ENCODE measurements around the gene CAMSAP1. TPM values are rescaled to one million over a fixed set of nuclear protein-coding genes. Genes with fewer than 3 reads are reported as not detected.

CAMSAP1 gene
- total and polyA plus RNA-seq, 9 of the 15 experiments (the other 6 are each of a cell fraction or from before 2014, with no cell fraction given), result 1.5 to 28.8 (median 14.3) TPM

DNA sequence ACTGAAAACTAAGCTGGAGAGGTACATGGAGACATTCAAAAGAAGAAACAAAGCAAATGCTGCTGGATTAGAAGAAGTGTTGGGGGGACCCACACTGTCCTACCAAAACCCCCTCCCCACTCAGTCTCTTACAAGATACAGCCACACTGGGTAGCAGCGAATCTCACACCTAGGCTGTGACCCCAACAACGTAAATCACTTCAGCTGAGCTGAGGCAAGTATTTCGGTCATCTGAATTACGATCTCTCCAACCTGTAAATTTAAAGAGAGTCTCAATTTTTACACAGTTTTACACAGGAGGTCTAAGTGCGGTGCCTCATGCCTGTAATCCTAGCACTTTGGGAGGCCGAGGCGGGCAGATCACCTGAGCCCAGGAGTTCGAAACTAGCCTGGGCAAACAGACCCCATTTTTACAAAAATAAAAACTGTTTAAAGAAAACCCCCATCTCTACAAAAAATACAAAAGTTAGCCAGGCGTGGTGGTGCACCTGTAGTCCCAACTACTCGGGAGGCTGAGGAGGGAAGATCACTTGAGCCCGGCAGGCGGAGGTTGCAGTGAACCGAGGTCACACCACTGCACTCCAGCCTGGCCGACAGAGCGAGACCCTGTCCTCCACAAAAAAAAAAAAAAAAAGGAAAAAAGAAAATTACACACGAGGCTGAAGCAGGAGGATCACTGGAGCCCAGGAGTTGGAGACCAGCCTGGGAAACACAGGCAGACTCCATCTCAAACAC lies 3.4 kb downstream of the CAMSAP1 start:
- in situ Hi-C loops (cut with MboI), result no loop called here
- peaks cover 19% of the 10 kb centered on the region for H4K20me1 ChIP-seq (replicated peaks; ENCODE audit: control insufficient read depth, insufficient read depth, low read length)
- BruUV-seq (replicated peaks), result no TSS peak
- no peak overlapping the region for H3K4me2 ChIP-seq (ENCODE audit: insufficient read depth, low read length)
- no peak overlapping the region for H2AFZ ChIP-seq (ENCODE audit: low read depth, low read length)
- ATAC-seq (no peak), DNase-seq (ENCODE audit: extremely low read depth in 1 of 4, low spot score in 3 of 4) (no peak), FAIRE-seq (no peak)
- 0 out of 2 replicates have a peak, but pooled peaks cover 2% of the 10 kb centered on the region for H3K9me3 ChIP-seq (replicated peaks; ENCODE audit: control insufficient read depth, insufficient read depth, low read depth, low read length)
- no peak overlapping the region; a peak in 1 of 4 replicates for H3K9ac ChIP-seq (ENCODE audit: insufficient read depth in 1 of 2, low read depth in 2 of 2, low read length in 2 of 2)
- no peaks in the 10 kb centered on the region for H3K27me3 ChIP-seq (ENCODE audit: control insufficient read depth in 2 of 2, insufficient read depth in 2 of 2, low read length in 2 of 2)
- H3K79me2 ChIP-seq (ENCODE audit: control insufficient read depth, insufficient read depth, low read length), result peaks cover 88% of the 10 kb centered on the region
- no peak for TF ChIP-seq ZNF41 (CRISPR knock-in tag; conservative IDR thresholded peaks at IDR 0.05)
- TF ChIP-seq CAMTA2 (CRISPR knock-in tag; conservative IDR thresholded peaks at IDR 0.05), result no peak
- TF ChIP-seq, protein P1, sequence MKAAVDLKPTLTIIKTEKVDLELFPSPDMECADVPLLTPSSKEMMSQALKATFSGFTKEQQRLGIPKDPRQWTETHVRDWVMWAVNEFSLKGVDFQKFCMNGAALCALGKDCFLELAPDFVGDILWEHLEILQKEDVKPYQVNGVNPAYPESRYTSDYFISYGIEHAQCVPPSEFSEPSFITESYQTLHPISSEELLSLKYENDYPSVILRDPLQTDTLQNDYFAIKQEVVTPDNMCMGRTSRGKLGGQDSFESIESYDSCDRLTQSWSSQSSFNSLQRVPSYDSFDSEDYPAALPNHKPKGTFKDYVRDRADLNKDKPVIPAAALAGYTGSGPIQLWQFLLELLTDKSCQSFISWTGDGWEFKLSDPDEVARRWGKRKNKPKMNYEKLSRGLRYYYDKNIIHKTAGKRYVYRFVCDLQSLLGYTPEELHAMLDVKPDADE (conservative IDR thresholded peaks at IDR 0.05; ENCODE audit: control insufficient read depth, low read depth, low read length), result no peak
- TF ChIP-seq ZNF584 (CRISPR knock-in tag; IDR thresholded peaks at IDR 0.05; ENCODE audit: low read depth), result no peak
- TF ChIP-seq, protein P2, sequence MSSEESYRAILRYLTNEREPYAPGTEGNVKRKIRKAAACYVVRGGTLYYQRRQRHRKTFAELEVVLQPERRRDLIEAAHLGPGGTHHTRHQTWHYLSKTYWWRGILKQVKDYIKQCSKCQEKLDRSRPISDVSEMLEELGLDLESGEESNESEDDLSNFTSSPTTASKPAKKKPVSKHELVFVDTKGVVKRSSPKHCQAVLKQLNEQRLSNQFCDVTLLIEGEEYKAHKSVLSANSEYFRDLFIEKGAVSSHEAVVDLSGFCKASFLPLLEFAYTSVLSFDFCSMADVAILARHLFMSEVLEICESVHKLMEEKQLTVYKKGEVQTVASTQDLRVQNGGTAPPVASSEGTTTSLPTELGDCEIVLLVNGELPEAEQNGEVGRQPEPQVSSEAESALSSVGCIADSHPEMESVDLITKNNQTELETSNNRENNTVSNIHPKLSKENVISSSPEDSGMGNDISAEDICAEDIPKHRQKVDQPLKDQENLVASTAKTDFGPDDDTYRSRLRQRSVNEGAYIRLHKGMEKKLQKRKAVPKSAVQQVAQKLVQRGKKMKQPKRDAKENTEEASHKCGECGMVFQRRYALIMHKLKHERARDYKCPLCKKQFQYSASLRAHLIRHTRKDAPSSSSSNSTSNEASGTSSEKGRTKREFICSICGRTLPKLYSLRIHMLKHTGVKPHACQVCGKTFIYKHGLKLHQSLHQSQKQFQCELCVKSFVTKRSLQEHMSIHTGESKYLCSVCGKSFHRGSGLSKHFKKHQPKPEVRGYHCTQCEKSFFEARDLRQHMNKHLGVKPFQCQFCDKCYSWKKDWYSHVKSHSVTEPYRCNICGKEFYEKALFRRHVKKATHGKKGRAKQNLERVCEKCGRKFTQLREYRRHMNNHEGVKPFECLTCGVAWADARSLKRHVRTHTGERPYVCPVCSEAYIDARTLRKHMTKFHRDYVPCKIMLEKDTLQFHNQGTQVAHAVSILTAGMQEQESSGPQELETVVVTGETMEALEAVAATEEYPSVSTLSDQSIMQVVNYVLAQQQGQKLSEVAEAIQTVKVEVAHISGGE (CRISPR knock-in tag; IDR thresholded peaks at IDR 0.05), result no peak
- TF ChIP-seq ZNF444 (CRISPR knock-in tag; IDR thresholded peaks at IDR 0.05), result no peak
- no peak for TF ChIP-seq ELF1 (tag; IDR thresholded peaks at IDR 0.05)
- TF ChIP-seq DDX20 (tag; IDR thresholded peaks at IDR 0.05; ENCODE audit: low read depth), result no peak
- no peak for TF ChIP-seq TAF7 (tag; IDR thresholded peaks at IDR 0.05)
- no peak for TF ChIP-seq KAT7 (CRISPR knock-in tag; IDR thresholded peaks at IDR 0.05; ENCODE audit: borderline replicate concordance)
- no peak for TF ChIP-seq FOXM1 (IDR thresholded peaks at IDR 0.05; ENCODE audit: low read depth)
- no peak for TF ChIP-seq FOXM1 (CRISPR knock-in tag; IDR thresholded peaks at IDR 0.05; ENCODE audit: low read depth)
- TF ChIP-seq ZNF217 (CRISPR knock-in tag; IDR thresholded peaks at IDR 0.05), result no peak
- TF ChIP-seq ZNF507 (tag; conservative IDR thresholded peaks at IDR 0.05), result no peak
- TF ChIP-seq, protein P3, sequence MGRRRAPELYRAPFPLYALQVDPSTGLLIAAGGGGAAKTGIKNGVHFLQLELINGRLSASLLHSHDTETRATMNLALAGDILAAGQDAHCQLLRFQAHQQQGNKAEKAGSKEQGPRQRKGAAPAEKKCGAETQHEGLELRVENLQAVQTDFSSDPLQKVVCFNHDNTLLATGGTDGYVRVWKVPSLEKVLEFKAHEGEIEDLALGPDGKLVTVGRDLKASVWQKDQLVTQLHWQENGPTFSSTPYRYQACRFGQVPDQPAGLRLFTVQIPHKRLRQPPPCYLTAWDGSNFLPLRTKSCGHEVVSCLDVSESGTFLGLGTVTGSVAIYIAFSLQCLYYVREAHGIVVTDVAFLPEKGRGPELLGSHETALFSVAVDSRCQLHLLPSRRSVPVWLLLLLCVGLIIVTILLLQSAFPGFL (CRISPR knock-in tag; IDR thresholded peaks at IDR 0.05), result no peak
- no peak for TF ChIP-seq PML (IDR thresholded peaks at IDR 0.05; ENCODE audit: low read length)
- TF ChIP-seq POU5F1 (IDR thresholded peaks at IDR 0.05; ENCODE audit: borderline replicate concordance, low read depth, low read length, partially characterized antibody), result no peak
- ChIA-PET POLR2A (interaction anchor here (1.2 kb wide), 1 partner anchor 15 kb away, joined by 6 read pairs; no protein-coding TSS in a partner anchor), CTCF (ENCODE audit: low intra/inter-chr PET ratio) (no interaction called here)
- peaks cover 20 to 41% of the 10 kb centered on the region in 2 experiments; a peak in 4 of 5 replicates for H3K4me1 ChIP-seq (replicated peaks in 1 of 2; ENCODE audit: control insufficient read depth in 2 of 2, insufficient read depth in 2 of 2, low read length in 2 of 2)
- H3K4me3 ChIP-seq, result no peak overlapping the region
- H3K27ac ChIP-seq (ENCODE audit: extremely low read depth, low read depth, low read length), result no peak overlapping the region
- WGBS (ENCODE audit: insufficient coverage, low coverage, missing lambda C conversion rate), result 91% methylated on average over 15 of the region's 16 CpGs
- peaks cover 25% of the 10 kb centered on the region; the same call in 2 of the 3 replicates for H3K36me3 ChIP-seq (ENCODE audit: control insufficient read depth, insufficient read depth, low read length)
- H3K9me1 ChIP-seq (ENCODE audit: control insufficient read depth, insufficient read depth, low read length), result no peaks in the 10 kb centered on the region
- intact Hi-C loops (cut with micrococcal nuclease), result no loop called here
